AG04450 (cell line): ENCODE measurements around the gene PDGFRA. TPM values are rescaled to one million over a fixed set of nuclear protein-coding genes. Genes with fewer than 3 reads are reported as not detected.

Experiments used
- CTCF ChIA-PET: fragments of 300-600, 350-600 bp; formaldehyde crosslinking; extraction: SDS; loops from one replicate; lab custom pipeline; 2022; ENCODE audit warnings: antibody characterized with exemption, inconsistent platforms; lab: Charles Lee
- POLR2A ChIA-PET: fragments of 350-600 bp; formaldehyde crosslinking; extraction: SDS; loops from one replicate; lab custom pipeline; 2021; ENCODE audit warnings: antibody characterized with exemption, inconsistent platforms; lab: Yijun Ruan, JAX
- DNase-seq: peaks from one replicate; pipeline ENCODE4 v3.0.0-alpha.2; 2011; ENCODE audit warnings: low read depth, low spot score
- H3K27ac ChIP-seq: one replicate; pipeline ENCODE4 v1.5.1; 2012; ENCODE audit warnings: low read depth, low read length, control low read depth
- H3K27me3 ChIP-seq: one replicate; pipeline ENCODE4 v1.6.0; 2012; ENCODE audit warnings: low read length; ENCODE audit not compliant: control insufficient read depth, insufficient read depth
- H3K4me3 ChIP-seq: 2 replicates; pipeline ENCODE4 v1.5.1; 2011; ENCODE audit warnings: mild to moderate bottlenecking, low read depth, low read length, control low read depth
- H3K9me3 ChIP-seq: 2 replicates; pipeline ENCODE4 v1.5.1; 2012; ENCODE audit warnings: low read length; ENCODE audit not compliant: control insufficient read depth, insufficient read depth
- polyA plus RNA-seq: library from polyadenylated mRNA; depleted of rRNA; stranded (reverse); fragments of >200 nt; gene quantifications from 2 replicates; pipeline ENCODE4 v1.2.3, GENCODE V29; 2011
- TF ChIP-seq, protein P1 (sequence below): IDR thresholded peaks from 2 replicates; pipeline ENCODE4 v1.5.1; 2011; ENCODE audit warnings: low read depth, low read length, control low read depth, inconsistent platforms

Gene PDGFRA
- polyA plus RNA-seq, 1 experiment, result 464 TPM

- Histone ChIP-seq H3K27ac (peak overlapping the region; percentile 86), H3K27me3 (no peaks in the 10 kb centered on the region), H3K4me3 (peak overlapping the region; percentile 97), H3K9me3 (peaks cover 12% of the 10 kb centered on the region; the same call in 1 of the 2 replicates)
- TF ChIP-seq, protein P1, sequence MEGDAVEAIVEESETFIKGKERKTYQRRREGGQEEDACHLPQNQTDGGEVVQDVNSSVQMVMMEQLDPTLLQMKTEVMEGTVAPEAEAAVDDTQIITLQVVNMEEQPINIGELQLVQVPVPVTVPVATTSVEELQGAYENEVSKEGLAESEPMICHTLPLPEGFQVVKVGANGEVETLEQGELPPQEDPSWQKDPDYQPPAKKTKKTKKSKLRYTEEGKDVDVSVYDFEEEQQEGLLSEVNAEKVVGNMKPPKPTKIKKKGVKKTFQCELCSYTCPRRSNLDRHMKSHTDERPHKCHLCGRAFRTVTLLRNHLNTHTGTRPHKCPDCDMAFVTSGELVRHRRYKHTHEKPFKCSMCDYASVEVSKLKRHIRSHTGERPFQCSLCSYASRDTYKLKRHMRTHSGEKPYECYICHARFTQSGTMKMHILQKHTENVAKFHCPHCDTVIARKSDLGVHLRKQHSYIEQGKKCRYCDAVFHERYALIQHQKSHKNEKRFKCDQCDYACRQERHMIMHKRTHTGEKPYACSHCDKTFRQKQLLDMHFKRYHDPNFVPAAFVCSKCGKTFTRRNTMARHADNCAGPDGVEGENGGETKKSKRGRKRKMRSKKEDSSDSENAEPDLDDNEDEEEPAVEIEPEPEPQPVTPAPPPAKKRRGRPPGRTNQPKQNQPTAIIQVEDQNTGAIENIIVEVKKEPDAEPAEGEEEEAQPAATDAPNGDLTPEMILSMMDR, result no peak
- peak; percentile 71 for DNase-seq
- ChIA-PET CTCF (interaction anchor here (0.6 to 2.3 kb wide), 3 partner anchors 142 to 318 kb away, joined by 3 to 16 read pairs (median 10); no protein-coding TSS in a partner anchor), POLR2A (interaction anchor here (1.2 kb wide), 1 partner anchor 318 kb away, joined by 3 read pairs; no protein-coding TSS in a partner anchor)
Measured at GRCh38 chr4:54226404-54227255, 2.5 kb upstream of the PDGFRA start.

- POLR2A ChIA-PET, result interaction anchor here (2.1 kb wide), 1 partner anchor 319 kb away, joined by 7 read pairs; no protein-coding TSS in a partner anchor
- CTCF ChIA-PET, result interaction anchor here (0.6 to 2.3 kb wide), 5 partner anchors 297 to 524 kb away, joined by 4 to 16 read pairs (median 6); no protein-coding TSS in a partner anchor
- peak overlapping the region; percentile 75 for H3K27ac ChIP-seq
- no peaks in the 10 kb centered on the region for H3K27me3 ChIP-seq
- peaks cover 12% of the 10 kb centered on the region; the same call in 1 of the 2 replicates for H3K9me3 ChIP-seq
- DNase-seq, result no peak
- peak overlapping the region; percentile 97 for H3K4me3 ChIP-seq
- TF ChIP-seq, protein P1, result no peak
Measured at GRCh38 chr4:54227256-54228055, 1.6 kb upstream of the PDGFRA start.

GRCh38 chr4:54228056-54228527, 1.0 kb upstream of the PDGFRA start:
- CTCF ChIA-PET, result interaction anchor here (0.7 to 2.0 kb wide), 9 partner anchors 173 to 719 kb away, joined by 3 to 6 read pairs (median 4); no protein-coding TSS in a partner anchor
- peak overlapping the region; percentile 88 for H3K27ac ChIP-seq
- TF ChIP-seq, protein P1, result peak; percentile 98
- peak; percentile 68 for DNase-seq
- peak overlapping the region; percentile 97 for H3K4me3 ChIP-seq
- POLR2A ChIA-PET, result interaction anchor here (1.1 to 2.1 kb wide), 4 partner anchors 242 to 540 kb away, joined by 3 to 8 read pairs (median 7); no protein-coding TSS in a partner anchor
- H3K27me3 ChIP-seq, result no peaks in the 10 kb centered on the region
- peaks cover 12% of the 10 kb centered on the region; the same call in 1 of the 2 replicates for H3K9me3 ChIP-seq

DNA sequence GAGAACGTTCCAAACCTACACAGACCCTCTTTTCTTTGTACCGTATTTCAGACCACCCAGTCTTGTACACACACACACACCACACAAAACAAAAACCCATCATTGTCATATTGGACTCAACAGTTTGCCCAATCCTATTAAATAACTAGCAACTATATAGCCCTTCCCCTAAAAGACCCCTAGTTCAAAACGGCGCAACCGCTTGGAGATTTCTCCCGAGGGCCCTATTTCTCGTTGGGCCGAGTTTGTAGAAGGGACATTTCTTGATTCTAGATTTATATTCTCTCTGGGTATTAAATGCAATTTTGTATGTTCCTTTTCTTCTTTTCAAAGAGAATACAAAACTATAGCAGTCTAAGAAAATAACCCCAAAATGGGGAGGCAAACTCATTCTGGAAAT, 547 bp upstream of the PDGFRA start:
- CTCF ChIA-PET, result interaction anchor here (0.7 to 2.0 kb wide), 9 partner anchors 174 to 719 kb away, joined by 3 to 6 read pairs (median 4); no protein-coding TSS in a partner anchor
- Histone ChIP-seq H3K27me3 (no peaks in the 10 kb centered on the region), H3K4me3 (peak overlapping the region; percentile 97), H3K9me3 (peaks cover 12% of the 10 kb centered on the region; the same call in 1 of the 2 replicates), H3K27ac (peak overlapping the region; percentile 88)
- DNase-seq, result no peak
- TF ChIP-seq, protein P1, result no peak
- POLR2A ChIA-PET, result interaction anchor here (0.7 to 2.1 kb wide), 14 partner anchors 37 to 851 kb away, joined by 3 to 8 read pairs (median 5); partner anchors contain the start of gene FIP1L1
